GM19468 (cell line): ENCODE results near the gene TBCCD1.
"Not testable (repeated sequence)": the region's sequence is repeated elsewhere in the genome, so short reads cannot be mapped to it uniquely, and the experiment has no call there.

Experiments
- ATAC-seq: cut with Tn5 transposase; IDR thresholded peaks from one replicate; pipeline ENCODE4 v1.9.1; 2021; ENCODE audit warnings: mild to moderate bottlenecking, moderate library complexity, moderate number of reproducible peaks; ENCODE audit not compliant: unreplicated experiment; ENCODE audit errors: extremely low read depth

TBCCD1 gene

DNA sequence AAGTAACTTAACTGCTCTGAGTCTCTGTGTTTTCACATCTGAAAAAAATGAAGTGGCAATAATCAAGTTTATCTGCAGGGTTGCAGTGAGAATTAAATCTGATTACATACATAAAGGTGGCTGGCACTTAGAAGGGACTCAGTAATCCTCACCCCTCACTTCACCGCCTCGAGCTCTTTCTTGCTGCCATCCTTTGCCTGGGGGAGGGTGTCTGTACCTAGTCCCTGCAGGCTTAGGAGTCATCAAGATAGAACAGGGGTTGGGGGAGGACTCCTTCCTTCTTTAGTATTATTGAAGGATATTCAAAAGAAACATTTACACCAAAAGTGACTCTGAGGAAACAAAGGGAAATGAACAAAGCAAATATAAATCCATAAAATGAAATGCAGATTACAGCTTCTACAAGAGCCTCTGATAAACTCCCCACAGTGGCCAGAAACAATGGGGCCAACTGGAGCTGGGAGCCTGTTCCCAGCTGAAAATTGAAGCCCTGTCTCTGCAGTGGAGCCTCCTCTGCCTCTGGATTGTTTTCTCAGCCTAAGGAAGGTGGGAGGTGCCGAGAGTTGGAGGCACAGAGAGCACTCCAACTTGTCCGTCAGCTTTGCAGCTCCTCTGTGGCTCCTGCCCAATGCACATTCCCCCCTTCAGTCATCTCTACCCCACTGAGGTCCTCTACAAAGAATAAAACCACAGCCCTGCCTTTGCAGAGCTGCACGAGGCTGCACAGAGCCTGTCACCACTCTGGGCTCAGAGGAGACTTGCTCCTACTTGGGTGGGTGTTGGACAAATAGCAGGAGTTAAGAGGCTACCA, 64.8 kb downstream of the TBCCD1 start:
- no peak for ATAC-seq

- not testable (repeated sequence) for ATAC-seq
Observed at GRCh38 chr3:186499949-186500348, 67.2 kb downstream of the TBCCD1 start.

- ATAC-seq: not testable (repeated sequence)
Observed at GRCh38 chr3:186498022-186498421, 69.1 kb downstream of the TBCCD1 start.

GRCh38 chr3:186497608-186498007, 69.5 kb downstream of the TBCCD1 start:
- no peak for ATAC-seq

GRCh38 chr3:186496635-186497034, 70.5 kb downstream of the TBCCD1 start:
- ATAC-seq: no peak
